GM12864 (cell line): ENCODE data around the gene KRTAP4-2.
"Not testable (repeated sequence)": the region's sequence is repeated elsewhere in the genome, so short reads cannot be mapped to it uniquely, and the experiment has no call there.

Source experiments
- DNase-seq: peaks from one replicate; pipeline ENCODE4 v3.0.0-alpha.2; 2011; ENCODE audit warnings: low read depth
- H3K4me3 ChIP-seq: 2 replicates; pipeline ENCODE4 v1.5.1; 2011; ENCODE audit warnings: mild to moderate bottlenecking, low read depth, low read length, control low read depth
- TF ChIP-seq, protein P1 (sequence below): IDR thresholded peaks from 2 replicates; pipeline ENCODE4 v1.5.1; 2011; ENCODE audit warnings: low read depth, mild to moderate bottlenecking, moderate library complexity, low read length, control low read depth, inconsistent platforms; ENCODE audit errors: missing control alignments

KRTAP4-2 gene

DNA sequence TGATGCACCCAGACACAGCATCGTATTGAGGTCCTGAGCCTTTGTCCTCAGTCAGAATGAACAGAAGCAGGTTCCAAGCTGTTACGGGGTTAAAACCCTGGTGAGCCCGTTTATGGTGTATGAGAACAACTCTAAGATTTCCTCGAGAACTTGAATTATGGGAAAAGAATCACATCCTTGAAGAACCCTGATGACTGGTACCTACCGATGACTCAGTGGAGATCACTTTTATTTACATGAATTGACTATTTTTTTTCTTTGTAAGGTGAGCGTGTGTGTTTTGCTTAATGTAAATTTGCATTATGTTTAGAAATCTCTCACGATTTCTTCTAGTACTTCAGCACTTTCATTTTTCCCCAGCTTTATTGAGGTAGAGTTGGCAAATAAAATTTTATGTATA is 14.2 kb downstream of the KRTAP4-2 start:
- H3K4me3 ChIP-seq, result no peak overlapping the region
- TF ChIP-seq, protein P1, sequence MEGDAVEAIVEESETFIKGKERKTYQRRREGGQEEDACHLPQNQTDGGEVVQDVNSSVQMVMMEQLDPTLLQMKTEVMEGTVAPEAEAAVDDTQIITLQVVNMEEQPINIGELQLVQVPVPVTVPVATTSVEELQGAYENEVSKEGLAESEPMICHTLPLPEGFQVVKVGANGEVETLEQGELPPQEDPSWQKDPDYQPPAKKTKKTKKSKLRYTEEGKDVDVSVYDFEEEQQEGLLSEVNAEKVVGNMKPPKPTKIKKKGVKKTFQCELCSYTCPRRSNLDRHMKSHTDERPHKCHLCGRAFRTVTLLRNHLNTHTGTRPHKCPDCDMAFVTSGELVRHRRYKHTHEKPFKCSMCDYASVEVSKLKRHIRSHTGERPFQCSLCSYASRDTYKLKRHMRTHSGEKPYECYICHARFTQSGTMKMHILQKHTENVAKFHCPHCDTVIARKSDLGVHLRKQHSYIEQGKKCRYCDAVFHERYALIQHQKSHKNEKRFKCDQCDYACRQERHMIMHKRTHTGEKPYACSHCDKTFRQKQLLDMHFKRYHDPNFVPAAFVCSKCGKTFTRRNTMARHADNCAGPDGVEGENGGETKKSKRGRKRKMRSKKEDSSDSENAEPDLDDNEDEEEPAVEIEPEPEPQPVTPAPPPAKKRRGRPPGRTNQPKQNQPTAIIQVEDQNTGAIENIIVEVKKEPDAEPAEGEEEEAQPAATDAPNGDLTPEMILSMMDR, result no peak
- no peak for DNase-seq

DNA sequence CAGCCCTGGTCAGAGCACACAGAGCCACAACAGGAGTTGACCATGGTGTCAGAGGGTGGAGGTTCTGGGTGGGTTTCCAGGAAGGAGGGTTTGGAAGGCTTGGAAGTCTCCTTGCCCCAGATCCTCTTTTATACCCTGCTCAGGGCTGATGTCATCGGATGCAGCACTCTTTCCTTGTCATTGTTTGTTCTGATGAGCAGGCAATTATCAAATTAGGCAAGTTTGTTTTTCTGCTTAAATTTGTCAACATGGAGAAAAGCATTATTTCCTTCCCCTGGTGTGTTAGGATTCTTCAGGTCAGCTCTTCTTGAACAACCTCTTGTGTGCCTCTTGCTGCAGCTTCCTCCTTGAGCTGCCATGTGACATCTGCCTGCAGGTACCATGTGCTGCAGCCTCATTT is 17.4 kb downstream of the KRTAP4-2 start, which contains the start of gene KRTAP4-4:
Gene KRTAP4-4 (minus strand): TSS at position 101 of the 400 bp plus-strand sequence. CDS start 57 bp downstream, at position 44.
- TF ChIP-seq, protein P1, result no peak
- no peak for DNase-seq
- H3K4me3 ChIP-seq, result no peak within 1 kb of the TSS

DNA sequence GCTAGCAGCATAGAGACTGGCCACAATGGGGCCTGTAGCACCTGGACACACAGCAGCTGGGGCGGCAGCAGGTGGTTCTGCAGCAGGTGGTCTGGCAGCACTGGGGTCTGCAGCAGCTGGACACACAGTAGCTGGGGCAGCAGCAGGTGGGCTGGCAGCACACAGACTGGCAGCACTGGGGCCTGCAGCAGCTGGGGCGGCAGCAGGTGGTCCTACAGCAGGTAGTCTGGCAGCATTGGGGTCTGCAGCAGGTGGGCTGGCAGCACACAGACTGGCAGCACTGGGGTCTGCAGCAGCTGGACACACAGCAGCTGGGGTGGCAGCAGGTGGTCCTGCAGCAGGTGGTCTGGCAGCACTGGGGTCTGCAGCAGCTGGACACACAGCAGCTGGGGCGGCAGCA is 17.8 kb downstream of the KRTAP4-2 start:
- H3K4me3 ChIP-seq, DNase-seq: not testable (repeated sequence)

DNA sequence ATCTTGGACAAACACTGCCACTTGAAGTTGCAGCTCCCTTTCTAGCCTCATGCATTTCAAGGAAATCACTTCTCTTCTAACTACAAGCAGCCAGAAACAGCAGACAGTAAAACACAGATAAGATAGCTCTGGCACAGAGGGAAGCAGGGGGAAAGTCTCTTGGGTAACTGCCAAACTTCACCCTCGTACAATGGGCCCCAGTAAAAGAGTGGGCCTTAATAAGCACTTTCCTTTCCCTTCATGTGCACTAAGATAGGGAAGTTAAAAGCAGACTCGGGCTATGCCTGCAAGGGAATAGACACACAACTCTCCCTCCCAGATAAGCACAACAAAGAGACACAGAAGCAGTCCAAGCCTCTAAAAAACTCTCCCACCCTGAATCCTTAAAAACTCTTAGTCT is 24.2 kb downstream of the KRTAP4-2 start:
- TF ChIP-seq, protein P1, result no peak
- no peak for DNase-seq
- no peak overlapping the region for H3K4me3 ChIP-seq

DNA sequence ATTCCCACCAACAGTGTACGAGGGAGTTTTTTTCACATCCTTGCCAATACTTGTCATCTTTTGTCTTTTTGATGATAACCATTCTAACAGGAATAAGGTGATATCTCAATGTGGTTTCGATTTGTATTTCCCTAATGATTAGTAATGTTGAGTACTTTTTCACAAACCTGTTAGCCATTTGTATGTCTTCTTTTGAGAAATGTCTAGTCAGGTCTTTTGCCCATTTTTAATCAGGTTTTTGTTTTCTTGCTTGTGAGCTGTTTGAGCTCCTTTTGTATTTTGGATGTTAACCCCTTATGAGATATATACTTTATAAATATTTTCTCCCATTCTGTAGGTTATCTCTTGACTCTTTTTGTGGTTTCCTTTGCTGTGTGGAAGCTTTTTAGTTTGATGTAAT is 26.5 kb downstream of the KRTAP4-2 start:
- DNase-seq, result no peak
- no peak overlapping the region for H3K4me3 ChIP-seq
- TF ChIP-seq, protein P1, result no peak

DNA sequence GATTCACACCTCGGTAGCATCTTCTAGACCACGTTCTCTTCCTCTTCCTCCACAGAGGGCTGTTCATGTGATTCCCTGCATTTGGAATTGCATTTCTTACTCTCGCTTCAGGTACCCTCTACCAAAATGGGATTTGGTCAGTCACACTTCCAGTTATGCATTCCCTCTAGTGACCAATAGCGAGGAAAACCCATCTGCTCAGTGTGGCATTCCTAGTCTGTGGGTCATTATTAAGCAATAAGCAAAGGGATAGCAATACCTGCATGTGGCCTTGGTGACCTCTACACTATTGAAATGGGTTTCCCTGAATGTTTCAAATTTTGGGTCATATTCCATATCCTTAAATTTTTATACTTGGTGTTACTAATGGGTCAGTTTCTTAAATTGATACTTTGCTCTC is 28.0 kb downstream of the KRTAP4-2 start:
- no peak overlapping the region for H3K4me3 ChIP-seq
- no peak for DNase-seq
- TF ChIP-seq, protein P1, result no peak

DNA sequence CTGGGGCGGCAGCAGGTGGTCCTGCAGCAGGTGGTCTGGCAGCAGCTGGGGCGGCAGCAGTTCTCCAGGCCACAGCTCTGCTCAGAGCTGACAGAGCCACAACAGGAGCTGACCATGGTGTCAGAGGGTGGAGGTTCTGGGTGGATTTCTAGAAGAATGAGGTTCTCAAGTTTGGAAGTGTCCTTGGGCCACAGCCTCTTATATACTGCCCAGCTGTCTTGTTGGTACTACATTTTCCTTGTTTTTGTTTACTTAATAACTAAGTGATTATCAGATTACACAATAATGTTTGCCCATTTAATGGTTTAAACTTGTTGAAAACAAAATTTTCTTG is 28.4 kb downstream of the KRTAP4-2 start, which contains the start of gene KRTAP4-5:
Gene KRTAP4-5 (minus strand): TSS at position 174 of the 334 bp plus-strand sequence. CDS start 58 bp downstream, at position 116.
- DNase-seq, result no peak
- H3K4me3 ChIP-seq, result no peak within 1 kb of the TSS
- TF ChIP-seq, protein P1, result no peak

DNA sequence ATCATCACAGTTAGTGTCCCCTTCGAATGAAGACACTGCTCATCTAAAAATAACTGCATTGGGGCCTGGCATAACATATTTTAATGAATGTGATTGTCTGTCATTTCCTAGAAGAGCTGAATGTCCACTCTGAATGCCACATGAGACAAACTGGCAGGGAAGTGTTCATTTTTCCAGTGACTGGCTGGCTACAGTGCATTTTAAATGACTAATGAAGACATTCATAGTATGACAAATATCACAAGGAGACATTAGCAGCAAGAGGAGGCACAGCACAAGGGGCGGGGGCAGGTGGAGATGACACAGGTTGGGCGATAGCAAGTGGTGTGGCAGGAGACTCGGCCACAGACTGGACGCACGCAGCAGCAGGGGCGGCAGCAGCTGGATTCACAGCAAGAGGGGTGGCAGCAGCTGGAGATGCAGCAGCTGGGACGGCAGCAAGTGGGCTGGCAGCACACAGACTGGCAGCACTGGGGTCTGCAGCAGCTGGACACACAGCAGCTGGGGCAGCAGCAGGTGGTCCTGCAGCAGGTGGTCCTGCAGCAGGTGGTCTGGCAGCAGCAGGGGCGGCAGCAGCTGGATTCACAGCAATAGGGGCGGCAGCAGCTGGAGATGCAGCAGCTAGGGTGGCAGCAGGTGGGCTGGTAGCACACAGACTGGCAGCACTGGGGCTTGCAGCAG is 28.9 kb downstream of the KRTAP4-2 start:
- not testable (repeated sequence) for DNase-seq, H3K4me3 ChIP-seq
